Endothelial cell of umbilical vein (primary cell): Measurements from ENCODE around the gene DLL1. TPM values are rescaled to one million over a fixed set of nuclear protein-coding genes. Genes with fewer than 3 reads are reported as not detected.

Experiments
- BruUV-seq: library from RNA; stranded (reverse); fragments of 400-500 nt; replicated peaks from 2 replicates; lab custom pipeline; 2021; lab: Mats Ljungman, UMichigan
- CTCF ChIA-PET: fragments of 300-600, 350-600 bp; sonication (Branson Sonifier 250); formaldehyde crosslinking; loops from one replicate; lab custom pipeline; 2021; ENCODE audit warnings: antibody characterized with exemption, inconsistent platforms; lab: Charles Lee
- POLR2A ChIA-PET: fragments of 300-600, 350-600 bp; sonication (Branson Sonifier 250); formaldehyde crosslinking; loops from one replicate; lab custom pipeline; 2021; ENCODE audit warnings: antibody characterized with exemption, inconsistent platforms; lab: Charles Lee
- DNase-seq: peaks from one replicate; pipeline ENCODE4 v3.0.0-alpha.2; 2011; ENCODE audit warnings: low read depth, low spot score
- FAIRE-seq: peaks from 2 replicates; lab custom pipeline; 2011; peaks lifted over from hg19 to GRCh38; lab: Jason Lieb, UNC
- H2AFZ ChIP-seq: 2 replicates; pipeline ENCODE4 v1.6.0; 2012; ENCODE audit warnings: low read depth, low read length, control low read depth, inconsistent platforms
- H3K27ac ChIP-seq: 2 replicates; pipeline ENCODE4 v1.5.1; 2011; ENCODE audit warnings: low read depth, mild to moderate bottlenecking, control low read depth, low read length, moderate library complexity; ENCODE audit not compliant: insufficient read depth
- H3K27me3 ChIP-seq, 2 experiments: 2 replicates each; pipeline versions ENCODE4 v1.6.0 to v1.6.1; 2011; ENCODE audit warnings: low read length in 2 of 2, mixed read lengths in 1 of 2; ENCODE audit not compliant: control insufficient read depth in 2 of 2, insufficient read depth in 2 of 2
- H3K36me3 ChIP-seq, 2 experiments: 2 replicates in 1 of 2; 3 replicates in 1 of 2; pipeline ENCODE4 v1.5.1; 2011; ENCODE audit warnings: low read length in 2 of 2, mild to moderate bottlenecking in 1 of 2, moderate library complexity in 1 of 2; ENCODE audit not compliant: control insufficient read depth in 2 of 2, insufficient read depth in 2 of 2; ENCODE audit errors: extremely low read depth in 1 of 2
- H3K4me1 ChIP-seq: 3 replicates; pipeline ENCODE4 v1.5.1; 2011; ENCODE audit warnings: mild to moderate bottlenecking, low read length; ENCODE audit not compliant: control insufficient read depth, insufficient read depth; ENCODE audit errors: extremely low read depth
- H3K4me2 ChIP-seq: 2 replicates; pipeline ENCODE4 v1.6.1; 2011; ENCODE audit warnings: low read length, control low read depth, mixed read lengths; ENCODE audit not compliant: insufficient read depth
- H3K4me3 ChIP-seq, 3 experiments: fragments of 200-600 bp in 1 of 3; sonication (generic), shearing (Covaris generic) in 1 of 3; replicated peaks in 1 of 3; 2 replicates each; pipeline ENCODE4 v1.5.1; 2011 to 2016; ENCODE audit warnings: control low read depth in 3 of 3, low read length in 3 of 3, mild to moderate bottlenecking in 2 of 3, inconsistent platforms in 1 of 3, low read depth in 1 of 3, moderate library complexity in 1 of 3; ENCODE audit not compliant: insufficient read depth in 1 of 3
- H3K79me2 ChIP-seq: 2 replicates; pipeline ENCODE4 v1.6.0; 2012; ENCODE audit warnings: low read length, inconsistent platforms; ENCODE audit not compliant: control insufficient read depth, insufficient read depth
- H3K9ac ChIP-seq: replicated peaks from 2 replicates; pipeline ENCODE3; 2011; ENCODE audit warnings: low read length, control low read depth; ENCODE audit not compliant: insufficient read depth; ENCODE audit errors: extremely low read depth
- H3K9me1 ChIP-seq: replicated peaks from 3 replicates; pipeline ENCODE4 v1.6.0; 2011; ENCODE audit warnings: mild to moderate bottlenecking, low read length; ENCODE audit not compliant: control insufficient read depth, insufficient read depth; ENCODE audit errors: extremely low read depth
- H3K9me3 ChIP-seq: replicated peaks from 2 replicates; pipeline ENCODE4 v1.5.1; 2012; ENCODE audit warnings: low read length, inconsistent platforms; ENCODE audit not compliant: control insufficient read depth, insufficient read depth
- H4K20me1 ChIP-seq: replicated peaks from 2 replicates; pipeline ENCODE3; 2011; ENCODE audit warnings: mild to moderate bottlenecking, low read length; ENCODE audit not compliant: control insufficient read depth, insufficient read depth; ENCODE audit errors: extremely low read depth
- EZH2 ChIP-seq: IDR thresholded peaks from 2 replicates; pipeline ENCODE4 v1.6.1; 2012; ENCODE audit warnings: borderline replicate concordance, low read depth, mild to moderate bottlenecking, moderate library complexity, low read length, inconsistent platforms; ENCODE audit not compliant: severe bottlenecking
- FOS ChIP-seq: IDR thresholded peaks from 2 replicates; pipeline ENCODE4 v1.6.1; 2011; ENCODE audit warnings: mild to moderate bottlenecking, low read length, moderate library complexity, borderline replicate concordance; ENCODE audit not compliant: insufficient read depth
- GATA2 ChIP-seq: IDR thresholded peaks from 2 replicates; pipeline ENCODE4 v1.7.0; 2011; ENCODE audit warnings: low read depth, mild to moderate bottlenecking, moderate library complexity, mixed read lengths, low read length; ENCODE audit not compliant: insufficient read length, insufficient read depth
- JUN ChIP-seq: IDR thresholded peaks from 2 replicates; pipeline ENCODE4 v1.6.1; 2011; ENCODE audit warnings: borderline replicate concordance, low read depth; ENCODE audit not compliant: insufficient read length, insufficient read depth
- MYC ChIP-seq: IDR thresholded peaks from one replicate; pipeline ENCODE4 v1.6.1; 2011; ENCODE audit warnings: mild to moderate bottlenecking, low read depth, low read length
- POLR2A ChIP-seq: IDR thresholded peaks from 2 replicates; pipeline ENCODE4 v1.6.1; 2012; ENCODE audit warnings: low read depth, mild to moderate bottlenecking, control low read depth, low read length
- POLR2AphosphoS5 ChIP-seq: IDR thresholded peaks from 2 replicates; pipeline ENCODE4 v1.6.1; 2012; ENCODE audit warnings: low read depth, mild to moderate bottlenecking, control low read depth, low read length, moderate library complexity; ENCODE audit not compliant: insufficient read depth
- dilution Hi-C: fragments of 300-500 bp; cut with MboI; formaldehyde crosslinking; loops from one replicate; pipeline ENCODE4 v1.15.0; 2019; ENCODE audit warnings: low sequenced_read_pairs; ENCODE audit not compliant: extremely low pct_ligation_motif_present
- intact Hi-C: fragments of 100-400 bp; cut with micrococcal nuclease; formaldehyde crosslinking; loops from one replicate; pipeline ENCODE4 v1.10.0; 2022
- polyA plus RNA-seq, 4 experiments: library from polyadenylated mRNA; depleted of rRNA in 3 of 4; stranded (reverse) in 3 of 4; unstranded in 1 of 4; fragments of >200 nt; gene quantifications; 2 replicates each; pipeline versions ENCODE4 v1.2.1 to v1.2.3, GENCODE V29; 2011 to 2012; ENCODE audit warnings: missing spikeins in 1 of 4
- total RNA-seq: library from RNA; stranded (reverse); gene quantifications from 2 replicates; pipeline ENCODE4 v1.2.3, GENCODE V29; 2021
- TF ChIP-seq, protein P1 (sequence below), 2 donors: IDR thresholded peaks; 1 replicate in 1 of 2; 2 replicates in 1 of 2; pipeline ENCODE4 v1.5.1; 2011; ENCODE audit warnings: low read length in 2 of 2, mild to moderate bottlenecking in 2 of 2, moderate library complexity in 2 of 2, control low read depth in 1 of 2, inconsistent platforms in 1 of 2, low read depth in 1 of 2; ENCODE audit not compliant: insufficient read depth in 1 of 2; ENCODE audit errors: extremely low read depth in 1 of 2
- TF ChIP-seq, protein P2 (sequence below): IDR thresholded peaks from 2 replicates; pipeline ENCODE4 v1.6.1; 2011; ENCODE audit not compliant: insufficient read depth, insufficient read length

The DLL1 gene
- total and polyA plus RNA-seq, 2 donors (not counting 3 experiments of a cell fraction or from before 2014, with no cell fraction given): 1.4 to 2.3 TPM

DNA sequence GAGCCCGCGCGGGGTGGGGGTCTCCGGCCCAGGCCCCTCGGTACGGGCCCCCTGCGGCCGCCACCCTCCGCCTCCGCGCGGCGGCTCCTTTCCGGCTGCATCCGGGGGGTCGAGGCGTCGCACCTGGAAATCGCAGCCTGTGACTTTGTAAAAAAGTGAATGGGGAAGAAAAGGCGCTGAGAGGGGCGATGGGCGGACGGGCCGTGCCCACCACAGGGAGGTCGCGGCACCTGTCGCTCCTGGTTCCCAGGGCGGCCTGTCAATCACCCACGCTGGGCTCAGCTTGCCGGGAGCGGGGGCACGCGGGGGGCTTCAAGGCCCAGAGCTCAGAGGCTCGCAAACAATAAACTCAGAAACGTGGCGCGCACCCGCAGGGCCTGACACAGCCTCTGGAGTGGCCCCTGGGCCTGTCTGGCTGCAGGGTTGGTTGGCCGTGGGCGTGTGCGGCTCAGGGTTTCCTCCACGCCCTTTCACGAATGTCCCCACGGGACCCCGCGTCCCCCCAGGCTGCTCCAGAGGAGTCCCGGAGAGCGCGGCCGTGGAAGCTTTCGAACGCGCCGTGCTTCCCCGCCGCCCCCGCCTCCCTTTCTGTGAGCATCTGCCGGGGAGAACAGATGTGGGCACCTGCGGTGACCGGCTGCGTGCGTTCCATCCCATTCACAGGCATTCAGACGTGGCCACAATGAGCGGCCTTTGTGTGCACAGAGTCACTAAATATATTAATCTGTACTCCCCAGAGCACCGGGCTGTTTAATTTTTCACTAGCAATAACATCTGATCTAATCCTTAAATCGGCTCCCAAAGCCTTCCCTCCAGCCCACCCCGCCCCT is 6.1 kb upstream of the DLL1 start:
- no peak overlapping the region for H3K27ac ChIP-seq
- peaks cover 29 to 53% of the 10 kb centered on the region in 2 experiments for H3K27me3 ChIP-seq
- intact Hi-C loops (no loop called here), dilution Hi-C loops (no loop called here)
- ChIA-PET POLR2A (no interaction called here), CTCF (no interaction called here)
- H3K9ac ChIP-seq: no peak overlapping the region
- peaks cover 8% of the 10 kb centered on the region for H3K4me1 ChIP-seq
- FAIRE-seq (no peak), DNase-seq (no peak)
- no peaks in the 10 kb centered on the region for H3K79me2 ChIP-seq
- no peak overlapping the region for H3K4me2 ChIP-seq
- H4K20me1 ChIP-seq: no peaks in the 10 kb centered on the region
- H3K9me1 ChIP-seq: no peaks in the 10 kb centered on the region
- no peaks in the 10 kb centered on the region for H3K36me3 ChIP-seq
- H2AFZ ChIP-seq: no peak overlapping the region
- no peaks in the 10 kb centered on the region for H3K9me3 ChIP-seq
- H3K4me3 ChIP-seq: no peak overlapping the region
- TF ChIP-seq JUN (no peak), POLR2AphosphoS5 (no peak), EZH2 (no peak), FOS (no peak), POLR2A (no peak), GATA2 (no peak), MYC (no peak)
- TF ChIP-seq, protein P1, sequence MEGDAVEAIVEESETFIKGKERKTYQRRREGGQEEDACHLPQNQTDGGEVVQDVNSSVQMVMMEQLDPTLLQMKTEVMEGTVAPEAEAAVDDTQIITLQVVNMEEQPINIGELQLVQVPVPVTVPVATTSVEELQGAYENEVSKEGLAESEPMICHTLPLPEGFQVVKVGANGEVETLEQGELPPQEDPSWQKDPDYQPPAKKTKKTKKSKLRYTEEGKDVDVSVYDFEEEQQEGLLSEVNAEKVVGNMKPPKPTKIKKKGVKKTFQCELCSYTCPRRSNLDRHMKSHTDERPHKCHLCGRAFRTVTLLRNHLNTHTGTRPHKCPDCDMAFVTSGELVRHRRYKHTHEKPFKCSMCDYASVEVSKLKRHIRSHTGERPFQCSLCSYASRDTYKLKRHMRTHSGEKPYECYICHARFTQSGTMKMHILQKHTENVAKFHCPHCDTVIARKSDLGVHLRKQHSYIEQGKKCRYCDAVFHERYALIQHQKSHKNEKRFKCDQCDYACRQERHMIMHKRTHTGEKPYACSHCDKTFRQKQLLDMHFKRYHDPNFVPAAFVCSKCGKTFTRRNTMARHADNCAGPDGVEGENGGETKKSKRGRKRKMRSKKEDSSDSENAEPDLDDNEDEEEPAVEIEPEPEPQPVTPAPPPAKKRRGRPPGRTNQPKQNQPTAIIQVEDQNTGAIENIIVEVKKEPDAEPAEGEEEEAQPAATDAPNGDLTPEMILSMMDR (IDR thresholded peaks at IDR 0.05; ENCODE audit: extremely low read depth in 1 of 2, insufficient read depth in 1 of 2, low read depth in 1 of 2, low read length in 2 of 2): no peak
- TF ChIP-seq, protein P2, sequence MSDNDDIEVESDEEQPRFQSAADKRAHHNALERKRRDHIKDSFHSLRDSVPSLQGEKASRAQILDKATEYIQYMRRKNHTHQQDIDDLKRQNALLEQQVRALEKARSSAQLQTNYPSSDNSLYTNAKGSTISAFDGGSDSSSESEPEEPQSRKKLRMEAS: no peak
- no TSS peak for BruUV-seq
